Psoas muscle (tissue), 8 donors: Measurements from ENCODE around the gene ANTKMT. TPM values are rescaled to one million over a fixed set of nuclear protein-coding genes. Genes with fewer than 3 reads are reported as not detected.
A peak's percentile ranks its signal among the peaks of the same experiment; 100 is the strongest.

ENCODE experiments used
- ATAC-seq, 4 donors: fragments of 200-7000 bp; cut with Tn5 transposase; one replicate each; pipeline ENCODE4 v1.9.1; 2020; ENCODE audit warnings: moderate library complexity in 3 of 4, mild to moderate bottlenecking in 2 of 4
- DNase-seq, 2 donors: peaks; one replicate each; pipeline ENCODE4 v3.0.0-alpha.2; 2020
- H3K27ac ChIP-seq: fragments of 200-600 bp; one replicate; pipeline ENCODE4 v1.8.0; 2022
- H3K27me3 ChIP-seq, 3 donors: fragments of 200-600 bp in 1 of 3; one replicate each; pipeline versions ENCODE4 v1.6.1 to v1.8.0; 2013 to 2022; ENCODE audit warnings: low read length in 2 of 3, mild to moderate bottlenecking in 2 of 3, moderate library complexity in 1 of 3; ENCODE audit not compliant: insufficient read depth in 3 of 3
- H3K36me3 ChIP-seq, 2 donors: fragments of 200-600 bp in 1 of 2; one replicate each; pipeline versions ENCODE4 v1.6.1 to v1.8.0; 2013 to 2022; ENCODE audit warnings: low read depth in 1 of 2, mild to moderate bottlenecking in 1 of 2, moderate library complexity in 1 of 2; ENCODE audit not compliant: insufficient read depth in 1 of 2
- H3K4me1 ChIP-seq: fragments of 200-600 bp; one replicate; pipeline ENCODE4 v1.8.0; 2022
- H3K4me3 ChIP-seq: fragments of 200-600 bp; one replicate; pipeline ENCODE4 v1.8.0; 2022; ENCODE audit warnings: mild to moderate bottlenecking
- H3K9me3 ChIP-seq: fragments of 200-600 bp; one replicate; pipeline ENCODE4 v1.8.0; 2022
- WGBS, 3 donors: extraction: QIAGEN DNeasy Blood & Tissue Kit; methylation state at CpG; one replicate each; pipeline versions ENCODE4 v1.1.6 to v1.1.7; 2013; 5-methylcytosine and 5-hydroxymethylcytosine counted together
- intact Hi-C, 2 donors: fragments of 100-400 bp; cut with DNase I; formaldehyde crosslinking; loops; one replicate each; pipeline versions ENCODE4 v1.11.0 to v1.14.2; 2022
- polyA plus RNA-seq, 3 donors: library from polyadenylated mRNA; stranded (reverse); fragments of 200-250 nt; gene quantifications; one replicate each; pipeline ENCODE4 v1.2.3, GENCODE V29; 2013
- total RNA-seq, 4 donors: library from RNA; stranded (reverse); fragmentation: NEBNext Ultra II Directional in 2 of 4; extraction: Animal tissue kit (Norgen Biotek cat#: 25700) in 2 of 4; gene quantifications; one replicate each; pipeline versions ENCODE4 v1.2.1 to v1.2.4, GENCODE V29; 2021 to 2023
- TF ChIP-seq, protein P1 (sequence below): fragments of 200-600 bp; IDR thresholded peaks from one replicate; pipeline ENCODE4 v1.8.0; 2022; ENCODE audit warnings: antibody characterized with exemption
- donor health status: healthy with polysubstance abuse.
- donor health status: DM: no; HTN: no; CAD: no; lungs with moderate emphysema.
- donor health status: Bipolar disorder and iron deficiency.
- donor health status: healthy.
- donor health status: DM: yes; HTN: yes; CAD: no.
- donor health status: DM: no; HTN: no; CAD: no.
- donor health status: DM: no; HTN: no; CAD: no.
- donor health status: DM: yes; HTN: yes; CAD: no.

The ANTKMT gene
- total and polyA plus RNA-seq, 7 donors: 16.1 to 56.0 (median 33.5) TPM

DNA sequence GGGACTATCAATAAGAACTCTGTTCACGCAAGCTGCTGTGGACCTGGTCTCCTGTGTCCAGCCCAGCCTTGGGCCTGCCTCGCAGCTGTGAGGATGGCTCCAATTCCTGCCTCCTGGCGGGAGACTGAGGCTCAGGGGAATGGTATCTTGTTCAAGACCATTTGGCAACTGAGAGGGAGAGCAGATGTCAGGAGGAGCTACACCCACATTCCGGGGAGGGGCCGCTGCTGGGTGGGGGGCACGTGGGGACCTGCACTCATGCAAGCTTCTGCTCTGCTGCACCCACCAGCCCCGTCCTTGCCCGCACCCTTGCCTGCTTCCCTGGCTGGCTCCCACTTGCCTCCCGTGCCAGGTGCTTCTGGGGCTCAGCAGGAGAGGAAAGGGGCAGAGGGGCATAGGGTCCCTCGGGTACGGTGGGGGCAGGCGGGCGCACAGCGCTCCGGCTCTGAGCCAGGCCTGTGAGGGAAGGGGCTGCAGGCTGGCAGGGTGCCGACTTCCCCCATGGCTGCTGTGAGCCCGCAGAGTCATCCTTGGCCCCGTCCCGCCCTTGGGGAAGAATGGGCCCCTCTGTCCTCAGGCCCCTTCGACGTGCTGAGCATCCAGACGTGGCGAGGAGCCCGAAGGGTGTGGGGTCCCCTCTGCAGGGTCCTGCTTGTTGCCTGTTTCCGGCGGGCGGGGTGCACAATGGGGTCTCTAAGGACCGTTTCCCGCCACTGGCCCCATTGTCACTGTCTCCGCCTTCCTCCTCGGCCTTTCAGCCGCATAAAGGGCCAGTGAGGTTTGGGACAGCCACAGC, 3.3 kb upstream of the ANTKMT start:
- Histone ChIP-seq H3K9me3 (no peaks in the 10 kb centered on the region), H3K36me3 (peaks cover 0 to 7% of the 10 kb centered on the region in 2 donors), H3K4me3 (no peak overlapping the region), H3K27ac (no peak overlapping the region), H3K27me3 (no peaks in the 10 kb centered on the region), H3K4me1 (peaks cover 29% of the 10 kb centered on the region)
- ATAC-seq: no peak
- intact Hi-C loops: no loop called here
- no peak for DNase-seq
- TF ChIP-seq, protein P1, sequence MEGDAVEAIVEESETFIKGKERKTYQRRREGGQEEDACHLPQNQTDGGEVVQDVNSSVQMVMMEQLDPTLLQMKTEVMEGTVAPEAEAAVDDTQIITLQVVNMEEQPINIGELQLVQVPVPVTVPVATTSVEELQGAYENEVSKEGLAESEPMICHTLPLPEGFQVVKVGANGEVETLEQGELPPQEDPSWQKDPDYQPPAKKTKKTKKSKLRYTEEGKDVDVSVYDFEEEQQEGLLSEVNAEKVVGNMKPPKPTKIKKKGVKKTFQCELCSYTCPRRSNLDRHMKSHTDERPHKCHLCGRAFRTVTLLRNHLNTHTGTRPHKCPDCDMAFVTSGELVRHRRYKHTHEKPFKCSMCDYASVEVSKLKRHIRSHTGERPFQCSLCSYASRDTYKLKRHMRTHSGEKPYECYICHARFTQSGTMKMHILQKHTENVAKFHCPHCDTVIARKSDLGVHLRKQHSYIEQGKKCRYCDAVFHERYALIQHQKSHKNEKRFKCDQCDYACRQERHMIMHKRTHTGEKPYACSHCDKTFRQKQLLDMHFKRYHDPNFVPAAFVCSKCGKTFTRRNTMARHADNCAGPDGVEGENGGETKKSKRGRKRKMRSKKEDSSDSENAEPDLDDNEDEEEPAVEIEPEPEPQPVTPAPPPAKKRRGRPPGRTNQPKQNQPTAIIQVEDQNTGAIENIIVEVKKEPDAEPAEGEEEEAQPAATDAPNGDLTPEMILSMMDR: no peak
- 71 to 78% (median 73%) methylated on average over 27 to 32 of the region's 32 CpGs for WGBS, 3 donors

DNA sequence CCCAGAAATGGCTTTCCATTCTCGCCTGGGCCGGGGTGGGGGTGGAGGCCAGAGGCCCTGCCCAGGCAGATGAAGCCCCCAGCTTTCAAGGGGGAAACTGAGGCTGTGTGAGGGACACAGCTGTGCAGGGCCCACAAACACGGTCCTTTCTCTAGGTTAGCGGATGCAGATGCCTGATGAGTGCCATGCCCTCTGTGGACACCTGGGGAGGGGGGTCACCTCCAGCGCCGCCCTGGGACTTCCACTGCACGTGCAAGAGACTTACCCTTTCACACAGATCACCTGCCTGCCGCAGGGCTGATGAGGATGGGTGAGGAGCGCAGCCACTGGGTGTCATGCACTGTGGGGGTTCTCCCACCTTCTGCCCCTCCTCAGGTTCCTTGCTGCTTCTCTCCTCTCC, 2.6 kb upstream of the ANTKMT start:
- no peaks in the 10 kb centered on the region for H3K9me3 ChIP-seq
- intact Hi-C loops: no loop called here
- TF ChIP-seq, protein P1: no peak
- DNase-seq (no peak), ATAC-seq (no peak)
- WGBS, 3 donors: 88 to 97% (median 90%) methylated on average over 9 of the region's 9 CpGs
- no peaks in the 10 kb centered on the region for H3K27me3 ChIP-seq
- no peak overlapping the region for H3K4me3 ChIP-seq
- peaks cover 0 to 9% of the 10 kb centered on the region in 2 donors for H3K36me3 ChIP-seq
- H3K4me1 ChIP-seq: peaks cover 29% of the 10 kb centered on the region
- H3K27ac ChIP-seq: no peak overlapping the region

DNA sequence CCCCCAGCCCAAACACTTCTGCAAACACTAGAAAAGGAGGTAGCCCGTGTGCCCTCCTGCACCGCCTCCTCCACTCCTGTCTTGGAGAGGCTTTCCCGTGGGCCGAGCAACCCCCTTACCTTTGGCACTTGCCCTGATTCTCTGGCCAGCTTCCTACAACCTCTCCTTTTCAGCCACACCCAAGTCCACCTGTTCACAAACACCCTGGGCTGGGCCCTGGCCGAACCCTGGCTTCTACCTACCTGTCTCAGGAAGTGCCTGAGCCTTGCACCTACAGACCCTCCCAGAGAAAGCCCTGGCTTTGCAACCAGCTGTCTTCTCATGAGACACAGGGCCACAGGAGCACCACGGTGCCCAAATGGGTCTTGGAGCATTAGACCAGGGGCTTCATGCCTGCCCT, 2.0 kb upstream of the ANTKMT start:
- intact Hi-C loops: no loop called here
- H3K27me3 ChIP-seq: no peaks in the 10 kb centered on the region
- peaks cover 0 to 9% of the 10 kb centered on the region in 2 donors for H3K36me3 ChIP-seq
- ATAC-seq (no peak), DNase-seq (no peak)
- no peak overlapping the region for H3K4me3 ChIP-seq
- TF ChIP-seq, protein P1: no peak
- no peaks in the 10 kb centered on the region for H3K9me3 ChIP-seq
- no peak overlapping the region for H3K27ac ChIP-seq
- peaks cover 29% of the 10 kb centered on the region for H3K4me1 ChIP-seq
- WGBS, 3 donors: 73 to 84% (median 78%) methylated on average over 6 of the region's 6 CpGs

DNA sequence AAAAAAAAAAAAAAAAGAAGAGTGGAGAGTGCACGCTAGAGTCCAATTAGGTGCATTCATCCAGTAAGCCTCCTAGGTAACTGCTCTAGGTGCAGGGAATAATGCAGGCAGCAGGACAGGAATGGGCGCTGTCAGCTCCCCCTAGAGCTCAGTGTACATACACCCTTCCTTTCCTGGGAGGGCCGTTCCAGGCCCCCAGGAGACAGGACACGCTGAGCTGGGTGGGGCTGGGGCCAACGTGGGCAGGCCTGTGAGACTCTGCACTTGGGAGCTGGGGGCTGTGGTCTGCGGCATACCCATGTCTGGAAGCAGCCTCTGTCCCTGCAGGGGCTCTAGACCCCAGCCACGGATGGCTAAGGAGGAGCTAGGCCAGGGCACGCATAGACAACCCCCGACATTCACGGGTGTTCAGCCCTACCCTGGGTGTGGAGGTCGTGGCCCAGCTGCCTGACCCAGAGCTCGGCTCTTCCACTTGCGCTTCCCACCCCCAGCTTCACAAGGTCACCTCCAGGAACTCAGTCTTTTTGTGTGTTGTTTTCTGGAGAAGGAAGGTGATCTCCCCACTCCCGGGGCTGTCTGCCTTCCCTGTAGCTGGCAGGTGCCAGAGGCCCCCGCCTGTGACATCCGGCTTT, 1.0 kb upstream of the ANTKMT start:
- no peak for DNase-seq
- no peaks in the 10 kb centered on the region for H3K9me3 ChIP-seq
- intact Hi-C loops: no loop called here
- H3K4me1 ChIP-seq: peaks cover 29% of the 10 kb centered on the region
- WGBS, 3 donors: 8 to 9% (median 8%) methylated on average over 16 of the region's 16 CpGs
- H3K27me3 ChIP-seq: no peaks in the 10 kb centered on the region
- ATAC-seq: no peak
- peaks cover 0 to 9% of the 10 kb centered on the region in 2 donors for H3K36me3 ChIP-seq
- H3K4me3 ChIP-seq: peak overlapping the region; percentile 91
- TF ChIP-seq, protein P1: no peak
- peak overlapping the region; percentile 86 for H3K27ac ChIP-seq
